Ishikawa (cell line): ENCODE measurements around the gene RIPOR3.

ENCODE experiments used
- CEBPB ChIP-seq: IDR thresholded peaks from 2 replicates; pipeline ENCODE4 v1.6.1; 2012
- CREB1 ChIP-seq: IDR thresholded peaks from 2 replicates; pipeline ENCODE4 v1.6.1; 2012; ENCODE audit warnings: low read depth
- EP300 ChIP-seq: IDR thresholded peaks from 2 replicates; pipeline ENCODE4 v1.6.1; 2012; ENCODE audit warnings: borderline replicate concordance
- MAX ChIP-seq: IDR thresholded peaks from 2 replicates; pipeline ENCODE4 v1.6.1; 2012
- RAD21 ChIP-seq: IDR thresholded peaks from 2 replicates; pipeline ENCODE4 v1.6.1; 2012; ENCODE audit warnings: low read depth
- TCF12 ChIP-seq: IDR thresholded peaks from 2 replicates; pipeline ENCODE4 v1.6.1; 2012; ENCODE audit warnings: low read depth
- YY1 ChIP-seq: IDR thresholded peaks from 2 replicates; pipeline ENCODE4 v1.6.1; 2012; ENCODE audit warnings: low read depth

- no peak for TF ChIP-seq RAD21
- no peak for TF ChIP-seq YY1
- no peak for TF ChIP-seq CREB1
- TF ChIP-seq TCF12, result no peak
- TF ChIP-seq EP300, result no peak
- no peak for TF ChIP-seq CEBPB
- TF ChIP-seq MAX, result no peak
Measured at GRCh38 chr20:50577175-50578018, 113.9 kb downstream of the RIPOR3 start.
